SK-N-SH (cell line): ENCODE data around the gene ALB. TPM values are rescaled to one million over a fixed set of nuclear protein-coding genes. Genes with fewer than 3 reads are reported as not detected.

Source experiments
- CTCF ChIA-PET: fragments of 300-600, 350-600 bp; formaldehyde crosslinking; extraction: SDS; loops from one replicate; lab custom pipeline; 2021; lab: Yijun Ruan, JAX
- POLR2A ChIA-PET: fragments of 350-600 bp; sonication (Branson Sonifier 250); formaldehyde crosslinking; extraction: SDS; loops from one replicate; lab custom pipeline; 2020; ENCODE audit warnings: antibody characterized with exemption, inconsistent platforms; lab: Yijun Ruan, JAX
- DNase-seq: peaks from one replicate; pipeline ENCODE4 v3.0.0; 2012
- H2AFZ ChIP-seq: fragments of 200-600 bp; sonication (generic); 2 replicates; pipeline ENCODE4 v1.8.1; 2016; ENCODE audit warnings: antibody characterized with exemption, mild to moderate bottlenecking, low read depth
- H3F3A ChIP-seq: fragments of 200-600 bp; sonication (generic); replicated peaks from 2 replicates; pipeline ENCODE3; 2016; ENCODE audit warnings: antibody characterized with exemption, mild to moderate bottlenecking; ENCODE audit not compliant: insufficient read depth
- H3K27ac ChIP-seq, 2 experiments: fragments of 200-500 bp in 1 of 2; fragments of 200-600 bp in 1 of 2; sonication (Bioruptor generic) in 1 of 2; sonication (generic), shearing (Covaris generic) in 1 of 2; 2 replicates each; pipeline versions ENCODE4 v1.5.1 to v1.6.1; 2014 to 2016; ENCODE audit warnings: low read depth in 2 of 2, inconsistent platforms in 1 of 2, low read length in 1 of 2, mild to moderate bottlenecking in 1 of 2, mixed read lengths in 1 of 2
- H3K27me3 ChIP-seq: fragments of 200-600 bp; sonication (generic), shearing (Covaris generic); 2 replicates; pipeline ENCODE4 v1.6.1; 2016; ENCODE audit warnings: mixed run types; ENCODE audit not compliant: insufficient read depth
- H3K36me3 ChIP-seq, 2 experiments: fragments of 200-500 bp in 1 of 2; fragments of 200-600 bp in 1 of 2; sonication (Bioruptor generic) in 1 of 2; sonication (generic) in 1 of 2; replicated peaks in 1 of 2; 2 replicates each; pipeline versions ENCODE3 to v1.5.1; 2014 to 2016; ENCODE audit warnings: low read length in 1 of 2, mild to moderate bottlenecking in 1 of 2; ENCODE audit not compliant: insufficient read depth in 2 of 2, control insufficient read depth in 1 of 2
- H3K4me1 ChIP-seq, 2 experiments: fragments of 200-500 bp in 1 of 2; fragments of 200-600 bp in 1 of 2; sonication (Bioruptor generic) in 1 of 2; sonication (generic), shearing (Covaris generic) in 1 of 2; 2 replicates each; pipeline versions ENCODE4 v1.5.1 to v1.6.1; 2014 to 2016; ENCODE audit warnings: low read depth in 1 of 2, low read length in 1 of 2, mixed run types in 1 of 2; ENCODE audit not compliant: insufficient read depth in 2 of 2, control insufficient read depth in 1 of 2
- H3K4me2 ChIP-seq: fragments of 200-600 bp; sonication (generic), shearing (Covaris generic); 2 replicates; pipeline ENCODE4 v1.6.1; 2017; ENCODE audit warnings: mixed run types
- H3K4me3 ChIP-seq, 2 experiments: fragments of 200-500 bp in 1 of 2; fragments of 200-600 bp in 1 of 2; sonication (Bioruptor generic) in 1 of 2; sonication (generic), shearing (Covaris generic) in 1 of 2; 2 replicates each; pipeline versions ENCODE4 v1.5.1 to v1.8.1; 2014 to 2016; ENCODE audit warnings: low read depth in 2 of 2, inconsistent platforms in 1 of 2, low read length in 1 of 2, mild to moderate bottlenecking in 1 of 2, mixed read lengths in 1 of 2, moderate library complexity in 1 of 2
- H3K79me2 ChIP-seq: fragments of 200-600 bp; sonication (generic); 2 replicates; pipeline ENCODE4 v1.8.1; 2017; ENCODE audit warnings: mild to moderate bottlenecking; ENCODE audit not compliant: insufficient read depth
- H3K9ac ChIP-seq: fragments of 200-600 bp; sonication (generic); 2 replicates; pipeline ENCODE4 v1.6.1; 2017; ENCODE audit warnings: mixed run types
- H3K9me2 ChIP-seq: fragments of 200-600 bp; sonication (generic); 2 replicates; pipeline ENCODE4 v1.6.1; 2017; ENCODE audit warnings: mixed run types
- H3K9me3 ChIP-seq: fragments of 200-600 bp; sonication (generic); 2 replicates; pipeline ENCODE4 v1.6.1; 2017; ENCODE audit warnings: mixed run types, mild to moderate bottlenecking, moderate library complexity
- H4K20me1 ChIP-seq: fragments of 200-600 bp; sonication (generic); 2 replicates; pipeline ENCODE4 v1.6.1; 2017; ENCODE audit warnings: mild to moderate bottlenecking, mixed run types; ENCODE audit not compliant: insufficient read depth
- CHD2 ChIP-seq: fragments of 150-350 bp; IDR thresholded peaks from 2 replicates; pipeline ENCODE4 v1.6.1; 2018; ENCODE audit warnings: low read length; ENCODE audit not compliant: partially characterized antibody
- ELF1 ChIP-seq: IDR thresholded peaks from 2 replicates; pipeline ENCODE4 v1.4.0; 2012
- EP300 ChIP-seq, 2 experiments: IDR thresholded peaks; 2 replicates each; pipeline versions ENCODE4 v1.4.0 to v1.6.1; 2012; ENCODE audit warnings: borderline replicate concordance in 1 of 2, low read depth in 1 of 2, low read length in 1 of 2
- FOXM1 ChIP-seq: IDR thresholded peaks from 2 replicates; pipeline ENCODE4 v1.4.0; 2012; ENCODE audit warnings: low read depth, mild to moderate bottlenecking
- GABPA ChIP-seq: IDR thresholded peaks from 2 replicates; pipeline ENCODE4 v1.4.0; 2012; ENCODE audit warnings: low read depth, mild to moderate bottlenecking
- JUND ChIP-seq: IDR thresholded peaks from 2 replicates; pipeline ENCODE4 v1.4.0; 2012
- RCOR1 ChIP-seq: fragments of 150-350 bp; IDR thresholded peaks from 2 replicates; pipeline ENCODE4 v1.6.1; 2017; ENCODE audit warnings: antibody characterized with exemption, low read length
- RFX5 ChIP-seq: IDR thresholded peaks from 2 replicates; pipeline ENCODE4 v1.6.1; 2012; ENCODE audit warnings: mild to moderate bottlenecking, improper control_type of control experiment, low read length
- SMC3 ChIP-seq: IDR thresholded peaks from 2 replicates; pipeline ENCODE4 v1.6.1; 2012; ENCODE audit warnings: low read depth, low read length, improper control_type of control experiment
- TEAD4 ChIP-seq: IDR thresholded peaks from 2 replicates; pipeline ENCODE4 v1.4.0; 2012; ENCODE audit warnings: mild to moderate bottlenecking, borderline replicate concordance; ENCODE audit not compliant: insufficient read depth
- WGBS: methylation state at CpG from one replicate; pipeline ENCODE4 v1.1.6; 2017; ENCODE audit warnings: low lambda C conversion rate; 5-methylcytosine and 5-hydroxymethylcytosine counted together
- polyA plus RNA-seq, 3 experiments: library from polyadenylated mRNA; depleted of rRNA; stranded (reverse); fragments of >200 nt; gene quantifications; 2 replicates each; pipeline ENCODE4 v1.2.3, GENCODE V29; 2012
- TF ChIP-seq, protein P1 (sequence below): IDR thresholded peaks from 2 replicates; pipeline ENCODE4 v1.4.0; 2012; ENCODE audit warnings: low read depth, borderline replicate concordance
- TF ChIP-seq, protein P2 (sequence below): IDR thresholded peaks from 2 replicates; pipeline ENCODE4 v1.6.1; 2012; ENCODE audit warnings: mild to moderate bottlenecking, low read depth, low read length, moderate library complexity
- TF ChIP-seq, protein P3 (sequence below): IDR thresholded peaks from 2 replicates; pipeline ENCODE4; 2012
- TF ChIP-seq, protein P4 (sequence below): IDR thresholded peaks from 2 replicates; pipeline ENCODE4 v1.4.0; 2012; ENCODE audit warnings: low read depth

The ALB gene
- polyA plus RNA-seq, 1 of the 3 experiments (the other 2 are of a cell fraction) = not detected

DNA sequence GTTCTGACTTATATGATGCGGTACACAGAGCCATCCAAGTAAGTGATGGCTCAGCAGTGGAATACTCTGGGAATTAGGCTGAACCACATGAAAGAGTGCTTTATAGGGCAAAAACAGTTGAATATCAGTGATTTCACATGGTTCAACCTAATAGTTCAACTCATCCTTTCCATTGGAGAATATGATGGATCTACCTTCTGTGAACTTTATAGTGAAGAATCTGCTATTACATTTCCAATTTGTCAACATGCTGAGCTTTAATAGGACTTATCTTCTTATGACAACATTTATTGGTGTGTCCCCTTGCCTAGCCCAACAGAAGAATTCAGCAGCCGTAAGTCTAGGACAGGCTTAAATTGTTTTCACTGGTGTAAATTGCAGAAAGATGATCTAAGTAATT is 16.5 kb downstream of the ALB start:
- ChIA-PET CTCF (no interaction called here), POLR2A (no interaction called here)
- Histone ChIP-seq H3F3A (no peaks in the 10 kb centered on the region), H3K9me2 (no peaks in the 10 kb centered on the region), H2AFZ (no peak overlapping the region), H3K36me3 (no peaks in the 10 kb centered on the region), H3K27me3 (no peaks in the 10 kb centered on the region; the same call in 1 of the 2 replicates), H3K9ac (no peak overlapping the region), H3K4me3 (no peak overlapping the region), H3K4me2 (no peak overlapping the region), H3K79me2 (no peaks in the 10 kb centered on the region), H3K4me1 (no peaks in the 10 kb centered on the region), H3K9me3 (no peaks in the 10 kb centered on the region), H3K27ac (no peak overlapping the region), H4K20me1 (no peaks in the 10 kb centered on the region)
- no peak for DNase-seq
- no peak for TF ChIP-seq FOXM1
- TF ChIP-seq EP300 (IDR thresholded peaks at IDR 0.05; ENCODE audit: borderline replicate concordance in 1 of 2, low read depth in 1 of 2, low read length in 1 of 2) = no peak
- TF ChIP-seq ELF1 = no peak
- no peak for TF ChIP-seq TEAD4
- TF ChIP-seq SMC3 = no peak
- TF ChIP-seq RFX5 = no peak
- TF ChIP-seq, protein P1, sequence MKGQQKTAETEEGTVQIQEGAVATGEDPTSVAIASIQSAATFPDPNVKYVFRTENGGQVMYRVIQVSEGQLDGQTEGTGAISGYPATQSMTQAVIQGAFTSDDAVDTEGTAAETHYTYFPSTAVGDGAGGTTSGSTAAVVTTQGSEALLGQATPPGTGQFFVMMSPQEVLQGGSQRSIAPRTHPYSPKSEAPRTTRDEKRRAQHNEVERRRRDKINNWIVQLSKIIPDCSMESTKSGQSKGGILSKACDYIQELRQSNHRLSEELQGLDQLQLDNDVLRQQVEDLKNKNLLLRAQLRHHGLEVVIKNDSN = no peak
- TF ChIP-seq, protein P2, sequence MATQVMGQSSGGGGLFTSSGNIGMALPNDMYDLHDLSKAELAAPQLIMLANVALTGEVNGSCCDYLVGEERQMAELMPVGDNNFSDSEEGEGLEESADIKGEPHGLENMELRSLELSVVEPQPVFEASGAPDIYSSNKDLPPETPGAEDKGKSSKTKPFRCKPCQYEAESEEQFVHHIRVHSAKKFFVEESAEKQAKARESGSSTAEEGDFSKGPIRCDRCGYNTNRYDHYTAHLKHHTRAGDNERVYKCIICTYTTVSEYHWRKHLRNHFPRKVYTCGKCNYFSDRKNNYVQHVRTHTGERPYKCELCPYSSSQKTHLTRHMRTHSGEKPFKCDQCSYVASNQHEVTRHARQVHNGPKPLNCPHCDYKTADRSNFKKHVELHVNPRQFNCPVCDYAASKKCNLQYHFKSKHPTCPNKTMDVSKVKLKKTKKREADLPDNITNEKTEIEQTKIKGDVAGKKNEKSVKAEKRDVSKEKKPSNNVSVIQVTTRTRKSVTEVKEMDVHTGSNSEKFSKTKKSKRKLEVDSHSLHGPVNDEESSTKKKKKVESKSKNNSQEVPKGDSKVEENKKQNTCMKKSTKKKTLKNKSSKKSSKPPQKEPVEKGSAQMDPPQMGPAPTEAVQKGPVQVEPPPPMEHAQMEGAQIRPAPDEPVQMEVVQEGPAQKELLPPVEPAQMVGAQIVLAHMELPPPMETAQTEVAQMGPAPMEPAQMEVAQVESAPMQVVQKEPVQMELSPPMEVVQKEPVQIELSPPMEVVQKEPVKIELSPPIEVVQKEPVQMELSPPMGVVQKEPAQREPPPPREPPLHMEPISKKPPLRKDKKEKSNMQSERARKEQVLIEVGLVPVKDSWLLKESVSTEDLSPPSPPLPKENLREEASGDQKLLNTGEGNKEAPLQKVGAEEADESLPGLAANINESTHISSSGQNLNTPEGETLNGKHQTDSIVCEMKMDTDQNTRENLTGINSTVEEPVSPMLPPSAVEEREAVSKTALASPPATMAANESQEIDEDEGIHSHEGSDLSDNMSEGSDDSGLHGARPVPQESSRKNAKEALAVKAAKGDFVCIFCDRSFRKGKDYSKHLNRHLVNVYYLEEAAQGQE = no peak
- TF ChIP-seq JUND = no peak
- TF ChIP-seq CHD2 = no peak
- TF ChIP-seq RCOR1 = no peak
- no peak for TF ChIP-seq GABPA
- TF ChIP-seq, protein P3, sequence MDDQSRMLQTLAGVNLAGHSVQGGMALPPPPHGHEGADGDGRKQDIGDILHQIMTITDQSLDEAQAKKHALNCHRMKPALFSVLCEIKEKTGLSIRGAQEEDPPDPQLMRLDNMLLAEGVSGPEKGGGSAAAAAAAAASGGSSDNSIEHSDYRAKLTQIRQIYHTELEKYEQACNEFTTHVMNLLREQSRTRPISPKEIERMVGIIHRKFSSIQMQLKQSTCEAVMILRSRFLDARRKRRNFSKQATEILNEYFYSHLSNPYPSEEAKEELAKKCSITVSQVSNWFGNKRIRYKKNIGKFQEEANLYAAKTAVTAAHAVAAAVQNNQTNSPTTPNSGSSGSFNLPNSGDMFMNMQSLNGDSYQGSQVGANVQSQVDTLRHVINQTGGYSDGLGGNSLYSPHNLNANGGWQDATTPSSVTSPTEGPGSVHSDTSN = no peak
- TF ChIP-seq, protein P4, sequence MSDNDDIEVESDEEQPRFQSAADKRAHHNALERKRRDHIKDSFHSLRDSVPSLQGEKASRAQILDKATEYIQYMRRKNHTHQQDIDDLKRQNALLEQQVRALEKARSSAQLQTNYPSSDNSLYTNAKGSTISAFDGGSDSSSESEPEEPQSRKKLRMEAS = no peak
- 28% methylated on average over 2 of the region's 2 CpGs for WGBS
